Prostate gland (tissue), 2 donors: ENCODE data around the gene UBAC1. TPM values are rescaled to one million over a fixed set of nuclear protein-coding genes. Genes with fewer than 3 reads are reported as not detected.

Experiments used
- DNase-seq: peaks from one replicate; pipeline ENCODE4 v3.0.0-alpha.2; 2019; ENCODE audit warnings: low spot score
- H3K27ac ChIP-seq, 2 donors: fragments of 200-600 bp; sonication (generic); 2 replicates each; pipeline ENCODE4 v1.5.1; 2017 to 2019
- H3K27me3 ChIP-seq: fragments of 200-600 bp; sonication (generic); replicated peaks from 2 replicates; pipeline ENCODE4 v1.5.1; 2019; ENCODE audit not compliant: insufficient read depth
- H3K36me3 ChIP-seq, 2 donors: fragments of 200-600 bp; sonication (generic); 1 replicate in 1 of 2; 2 replicates in 1 of 2; pipeline versions ENCODE4 v1.5.1 to v1.8.1; 2017 to 2019
- H3K4me1 ChIP-seq: fragments of 200-600 bp; sonication (generic); replicated peaks from 2 replicates; pipeline ENCODE4 v1.5.1; 2019
- H3K4me3 ChIP-seq, 2 donors: fragments of 200-600 bp; sonication (generic); 2 replicates each; pipeline ENCODE4 v1.5.1; 2017 to 2019
- H3K9me3 ChIP-seq: fragments of 200-600 bp; sonication (generic); 2 replicates; pipeline ENCODE4 v1.5.1; 2017
- POLR2A ChIP-seq: fragments of 450-650 bp; IDR thresholded peaks from one replicate; pipeline ENCODE4 v1.6.1; 2016; ENCODE audit warnings: antibody characterized with exemption, mild to moderate bottlenecking
- POLR2AphosphoS5 ChIP-seq: sonication (generic); formaldehyde crosslinking; IDR thresholded peaks from one replicate; pipeline ENCODE4 v1.6.1; 2017; ENCODE audit warnings: antibody characterized with exemption
- WGBS: methylation state at CpG from one replicate; pipeline ENCODE4 v1.1.5; 2018; 5-methylcytosine and 5-hydroxymethylcytosine counted together
- intact Hi-C: fragments of 100-400 bp; cut with DNase I; formaldehyde crosslinking; loops from one replicate; pipeline ENCODE4 v1.14.2; 2022
- total RNA-seq, 2 donors: library from RNA; depleted of rRNA; stranded (reverse); fragments of >200 nt; gene quantifications; one replicate each; pipeline ENCODE4 v1.1.0, GENCODE V29; 2016
- TF ChIP-seq, protein P1 (sequence below), 4 experiments: fragments of 200-600 bp in 2 of 4; fragments of 450-650 bp in 2 of 4; sonication (generic) in 2 of 4; IDR thresholded peaks; 1 replicate in 3 of 4; 2 replicates in 1 of 4; pipeline ENCODE4 v1.5.1; 2016 to 2019; ENCODE audit warnings: antibody characterized with exemption in 4 of 4, mild to moderate bottlenecking in 2 of 4, moderate library complexity in 2 of 4

Gene UBAC1, protein sequence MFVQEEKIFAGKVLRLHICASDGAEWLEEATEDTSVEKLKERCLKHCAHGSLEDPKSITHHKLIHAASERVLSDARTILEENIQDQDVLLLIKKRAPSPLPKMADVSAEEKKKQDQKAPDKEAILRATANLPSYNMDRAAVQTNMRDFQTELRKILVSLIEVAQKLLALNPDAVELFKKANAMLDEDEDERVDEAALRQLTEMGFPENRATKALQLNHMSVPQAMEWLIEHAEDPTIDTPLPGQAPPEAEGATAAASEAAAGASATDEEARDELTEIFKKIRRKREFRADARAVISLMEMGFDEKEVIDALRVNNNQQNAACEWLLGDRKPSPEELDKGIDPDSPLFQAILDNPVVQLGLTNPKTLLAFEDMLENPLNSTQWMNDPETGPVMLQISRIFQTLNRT
- total RNA-seq: 10 to 100 TPM; 53.7 to 59.1 TPM

DNA sequence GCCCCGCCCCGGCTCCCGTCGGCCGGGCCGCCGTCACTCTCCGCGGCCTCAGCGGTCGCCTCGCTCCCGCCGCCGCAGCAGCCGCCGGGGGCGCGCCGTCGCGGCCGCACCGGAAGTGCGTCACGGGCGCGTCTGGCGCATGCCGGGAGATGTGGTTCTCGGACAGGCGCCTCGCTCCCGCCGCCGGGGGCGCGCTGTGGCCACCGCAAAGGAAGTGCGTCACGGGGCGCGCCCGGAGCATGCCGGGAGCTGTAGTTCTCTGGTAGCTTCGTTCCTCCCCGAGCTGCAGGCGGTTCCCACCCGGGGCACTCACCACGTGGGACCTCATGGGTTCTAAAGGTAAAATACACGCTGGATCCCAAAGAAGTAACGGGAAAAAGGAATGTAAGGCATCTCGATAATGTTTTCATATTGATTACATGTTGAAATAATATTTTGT lies at the start of gene UBAC1:
Gene UBAC1 (minus strand): TSS at position 97 of the 439 bp plus-strand sequence. CDS start 211 bp downstream, outside the sequence.
- TF ChIP-seq, protein P1, sequence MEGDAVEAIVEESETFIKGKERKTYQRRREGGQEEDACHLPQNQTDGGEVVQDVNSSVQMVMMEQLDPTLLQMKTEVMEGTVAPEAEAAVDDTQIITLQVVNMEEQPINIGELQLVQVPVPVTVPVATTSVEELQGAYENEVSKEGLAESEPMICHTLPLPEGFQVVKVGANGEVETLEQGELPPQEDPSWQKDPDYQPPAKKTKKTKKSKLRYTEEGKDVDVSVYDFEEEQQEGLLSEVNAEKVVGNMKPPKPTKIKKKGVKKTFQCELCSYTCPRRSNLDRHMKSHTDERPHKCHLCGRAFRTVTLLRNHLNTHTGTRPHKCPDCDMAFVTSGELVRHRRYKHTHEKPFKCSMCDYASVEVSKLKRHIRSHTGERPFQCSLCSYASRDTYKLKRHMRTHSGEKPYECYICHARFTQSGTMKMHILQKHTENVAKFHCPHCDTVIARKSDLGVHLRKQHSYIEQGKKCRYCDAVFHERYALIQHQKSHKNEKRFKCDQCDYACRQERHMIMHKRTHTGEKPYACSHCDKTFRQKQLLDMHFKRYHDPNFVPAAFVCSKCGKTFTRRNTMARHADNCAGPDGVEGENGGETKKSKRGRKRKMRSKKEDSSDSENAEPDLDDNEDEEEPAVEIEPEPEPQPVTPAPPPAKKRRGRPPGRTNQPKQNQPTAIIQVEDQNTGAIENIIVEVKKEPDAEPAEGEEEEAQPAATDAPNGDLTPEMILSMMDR (IDR thresholded peaks at IDR 0.05): peak; percentile 48 to 96 (median 72)
- TF ChIP-seq POLR2A (no peak), POLR2AphosphoS5 (peak; percentile 87)
- Histone ChIP-seq H3K4me1 (peaks cover 3% of the 10 kb centered on the region), H3K36me3 (no peaks in the 10 kb centered on the region), H3K4me3 (peak within 1 kb of the TSS; percentile 86 to 97), H3K27me3 (no peaks in the 10 kb centered on the region), H3K9me3 (no peaks in the 10 kb centered on the region), H3K27ac (peak within 1 kb of the TSS; percentile 82 to 87)
- DNase-seq: peak; percentile 95
- intact Hi-C loops: loop anchor here (5.0 to 10.0 kb wide), 3 partner anchors 54 to 356 kb away; partner anchors contain the start of gene CAMSAP1
- WGBS: under 1% methylated on average over 27 of the region's 53 CpGs

DNA sequence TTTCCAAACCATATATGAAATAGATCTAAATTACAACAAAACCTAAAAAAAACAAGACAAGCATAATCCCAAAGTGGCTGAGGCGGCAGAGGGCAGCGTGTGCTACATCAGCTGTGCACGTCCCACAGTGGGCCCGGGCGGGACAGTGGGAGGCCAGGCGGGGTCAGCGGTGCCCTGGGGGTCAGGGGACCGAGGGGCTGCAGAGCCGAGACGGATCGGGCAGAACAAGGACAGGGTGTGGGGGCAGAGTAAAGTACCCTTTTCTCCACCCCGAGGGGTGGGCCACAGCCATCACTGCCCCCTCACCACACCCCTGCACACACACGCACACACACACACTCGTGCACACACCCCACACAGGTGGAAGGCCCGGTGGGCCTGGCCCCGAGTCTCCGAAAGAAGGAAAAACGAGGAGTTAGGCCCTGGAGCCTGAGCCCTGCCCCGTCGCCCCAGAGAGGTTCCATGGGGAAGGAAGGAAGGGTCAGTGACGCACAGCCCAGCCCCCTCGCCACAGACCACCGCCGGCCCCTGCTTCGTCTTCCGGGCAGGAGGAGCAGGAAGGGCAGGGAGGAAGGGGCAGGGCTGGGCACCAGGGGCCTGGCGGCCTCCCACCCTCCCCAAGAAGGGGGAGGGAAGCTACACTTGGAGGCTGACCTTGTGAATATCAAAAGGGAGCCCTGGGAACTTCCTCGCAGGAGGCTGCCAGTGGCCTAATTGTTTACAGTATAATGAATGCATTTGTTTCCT lies 49.6 kb upstream of the UBAC1 start:
- Histone ChIP-seq H3K27ac (no peak overlapping the region), H3K27me3 (no peaks in the 10 kb centered on the region), H3K4me1 (no peaks in the 10 kb centered on the region), H3K4me3 (no peak overlapping the region), H3K36me3 (no peaks in the 10 kb centered on the region), H3K9me3 (no peaks in the 10 kb centered on the region)
- intact Hi-C loops: no loop called here
- WGBS: 90% methylated on average over 27 of the region's 28 CpGs
- no peak for TF ChIP-seq POLR2AphosphoS5
- no peak for TF ChIP-seq POLR2A
- TF ChIP-seq, protein P1 (IDR thresholded peaks at IDR 0.05): no peak
- DNase-seq: no peak

DNA sequence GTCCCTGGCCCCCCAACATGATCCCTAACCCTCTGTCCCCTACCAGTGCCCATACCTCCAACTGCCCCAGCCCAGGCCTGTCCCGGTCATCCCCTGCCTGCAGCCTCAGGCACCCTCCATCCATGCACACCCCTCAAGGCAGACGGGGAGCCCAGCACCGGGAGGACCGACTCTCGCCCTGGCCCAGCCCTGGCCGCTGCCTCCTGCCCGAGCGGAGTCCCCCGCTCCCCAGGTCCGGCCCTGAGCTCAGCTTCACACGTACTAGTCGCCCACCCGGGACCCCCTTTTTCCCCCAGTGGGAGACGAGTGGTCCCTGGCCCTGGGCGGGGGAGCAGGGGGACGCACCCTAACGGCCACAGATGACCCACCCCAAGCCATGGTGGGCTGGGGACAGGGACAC lies 49.0 kb upstream of the UBAC1 start:
- H3K9me3 ChIP-seq: no peaks in the 10 kb centered on the region
- H3K4me3 ChIP-seq: no peak overlapping the region
- intact Hi-C loops: no loop called here
- TF ChIP-seq POLR2AphosphoS5: no peak
- TF ChIP-seq, protein P1 (IDR thresholded peaks at IDR 0.05): no peak
- no peak for TF ChIP-seq POLR2A
- no peaks in the 10 kb centered on the region for H3K4me1 ChIP-seq
- H3K36me3 ChIP-seq: no peaks in the 10 kb centered on the region
- no peak overlapping the region for H3K27ac ChIP-seq
- no peak for DNase-seq
- 94% methylated on average over 15 of the region's 17 CpGs for WGBS
- no peaks in the 10 kb centered on the region for H3K27me3 ChIP-seq

DNA sequence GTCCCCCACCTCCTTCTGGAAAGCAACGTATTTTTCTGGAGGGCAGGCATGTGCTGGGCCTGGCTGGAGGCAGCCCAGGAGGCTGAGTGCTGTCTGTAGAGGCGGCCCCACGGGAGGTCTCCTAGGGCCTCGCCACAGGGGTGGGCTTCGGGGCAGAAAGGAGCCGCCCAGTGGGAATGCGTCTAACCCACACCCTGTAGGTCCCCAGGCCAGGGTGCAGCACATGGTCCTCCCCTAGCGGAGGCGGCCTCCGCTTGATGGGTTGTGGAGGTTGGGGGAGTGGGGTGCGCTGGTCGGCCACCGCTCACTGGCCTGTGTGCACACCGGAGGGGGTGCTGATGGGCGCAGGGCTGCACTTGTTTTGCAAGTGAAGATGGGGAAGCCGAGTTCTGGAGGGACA lies 48.3 kb upstream of the UBAC1 start:
- no peaks in the 10 kb centered on the region for H3K9me3 ChIP-seq
- no peak overlapping the region for H3K27ac ChIP-seq
- no peaks in the 10 kb centered on the region for H3K36me3 ChIP-seq
- no peaks in the 10 kb centered on the region for H3K27me3 ChIP-seq
- intact Hi-C loops: no loop called here
- WGBS: 88% methylated on average over 16 of the region's 16 CpGs
- TF ChIP-seq, protein P1 (IDR thresholded peaks at IDR 0.05): no peak
- no peak overlapping the region for H3K4me3 ChIP-seq
- no peak for DNase-seq
- H3K4me1 ChIP-seq: no peaks in the 10 kb centered on the region
